Heart right ventricle (tissue), 16 donors: ENCODE data around the gene CCL19. TPM values are rescaled to one million over a fixed set of nuclear protein-coding genes. Genes with fewer than 3 reads are reported as not detected.
A peak's percentile ranks its signal among the peaks of the same experiment; 100 is the strongest.

Experiments
- ATAC-seq, 8 donors: fragments of 200-7000 bp; cut with Tn5 transposase; one replicate each; pipeline ENCODE4 v1.9.1; 2020; ENCODE audit warnings: mild to moderate bottlenecking in 8 of 8, moderate library complexity in 8 of 8, moderate number of reproducible peaks in 1 of 8
- DNase-seq, 2 donors: peaks; one replicate each; pipeline ENCODE4 v3.0.0-alpha.2; 2020
- H3K27ac ChIP-seq, 10 donors: fragments of 200-600 bp; sonication (generic) in 2 of 10; one replicate each; pipeline versions ENCODE4 v1.5.0 to v1.8.0; 2020 to 2022; ENCODE audit warnings: mild to moderate bottlenecking in 3 of 10
- H3K27me3 ChIP-seq, 7 donors: fragments of 200-600 bp; one replicate each; pipeline ENCODE4 v1.8.0; 2021 to 2022; ENCODE audit warnings: mild to moderate bottlenecking in 2 of 7
- H3K36me3 ChIP-seq, 9 donors: fragments of 200-600 bp; sonication (generic) in 1 of 9; one replicate each; pipeline versions ENCODE4 v1.5.0 to v1.8.0; 2020 to 2022; ENCODE audit warnings: mild to moderate bottlenecking in 2 of 9
- H3K4me1 ChIP-seq, 9 donors: fragments of 200-600 bp; sonication (generic) in 1 of 9; one replicate each; pipeline versions ENCODE4 v1.5.0 to v1.8.0; 2020 to 2022; ENCODE audit warnings: mild to moderate bottlenecking in 4 of 9
- H3K4me3 ChIP-seq, 10 donors: fragments of 200-600 bp; sonication (generic) in 2 of 10; one replicate each; pipeline versions ENCODE4 v1.5.0 to v1.8.0; 2020 to 2022; ENCODE audit warnings: mild to moderate bottlenecking in 7 of 10, moderate library complexity in 2 of 10
- H3K9me3 ChIP-seq, 11 donors: fragments of 200-600 bp in 10 of 11; sonication (generic) in 2 of 11; one replicate each; pipeline versions ENCODE4 v1.5.0 to v1.8.0; 2013 to 2022; ENCODE audit warnings: mild to moderate bottlenecking in 2 of 11, control low read depth in 1 of 11, moderate library complexity in 1 of 11
- CTCF ChIP-seq, 9 donors: fragments of 200-600 bp; sonication (generic) in 2 of 9; IDR thresholded peaks; one replicate each; pipeline versions ENCODE4 v1.5.0 to v1.8.0; 2021 to 2022; ENCODE audit warnings: antibody characterized with exemption in 9 of 9, mild to moderate bottlenecking in 5 of 9, moderate library complexity in 1 of 9
- WGBS, 2 donors: extraction: QIAGEN DNeasy Blood & Tissue Kit; methylation state at CpG; one replicate each; pipeline ENCODE4 v1.1.7; 2013; ENCODE audit warnings: inconsistent platforms in 1 of 2; 5-methylcytosine and 5-hydroxymethylcytosine counted together
- intact Hi-C, 10 donors: fragments of 100-400 bp; cut with DNase I; formaldehyde crosslinking; loops; one replicate each; pipeline versions ENCODE4 v1.11.1 to v1.14.2; 2022
- polyA plus RNA-seq, 2 donors: library from polyadenylated mRNA; stranded (reverse); fragments of 200-250 nt; gene quantifications; one replicate each; pipeline ENCODE4 v1.2.3, GENCODE V29; 2013
- total RNA-seq, 10 donors: library from RNA; stranded (reverse); fragmentation: NEBNext Ultra II Directional in 3 of 10; extraction: Animal tissue kit (Norgen Biotek cat#: 25700) in 3 of 10; gene quantifications; one replicate each; pipeline versions ENCODE4 v1.2.1 to v1.2.4, GENCODE V29; 2021 to 2023
- donor health status: Arrhythmogenic right ventricular cardiomyopathy.
- donor health status: ischemic (EF 13 %, LVEDD 7.1; RV severe dilation, severe dysfunction).
- donor health status: healthy with polysubstance abuse.
- donor health status: DM: no; HTN: yes; CAD: no.
- donor health status: DM: no; HTN: no; CAD: no.
- donor health status: ischemic (EF 25% LVEDD 6.9; RV normal size, moderate dysfunction).
- donor health status: ischemic (EF 25% LVEDD 5.7; RV mildly dilated, moderate dysfunction).
- donor health status: healthy.
- donor health status: DM: yes; HTN: yes; CAD: no.
- donor health status: Ischemic cardiomyopathy.
- donor health status: ischemic (EF 35%, LVEDD 5.7; RV mildly dilated, moderate dysfunction).
- donor health status: nonischemic (EF 11% LVEDD 7.7; RV severe dilation, severe dysfunction).
- donor health status: DM: yes; HTN: yes; CAD: no.
- donor health status: PGD.
- donor health status: ischemic (EF 29% LVEDD 5.4; RV normal size, mild dysfunction).
- donor health status: nonischemic (EF 23%, LVEDD 6.1; RV moderate dilation, normal function).

Gene CCL19
- total and polyA plus RNA-seq, 12 donors: 0.47 to 19.9 (median 1.1) TPM; not detected in 5

- no peaks in the 10 kb centered on the region for H3K36me3 ChIP-seq
- TF ChIP-seq CTCF (IDR thresholded peaks at IDR 0.05): peak; percentile 94 to 99 (median 99)
- H3K27me3 ChIP-seq: peaks cover 0 to 8% (median 0%) of the 10 kb centered on the region in 7 donors
- H3K9me3 ChIP-seq: no peaks in the 10 kb centered on the region
- peaks cover 0 to 17% (median 5%) of the 10 kb centered on the region in 9 donors for H3K4me1 ChIP-seq
- intact Hi-C loops: loop anchor here in 5 of 10 donors (2.0 to 10.0 kb wide), 6 partner anchors 35 to 283 kb away; partner anchors contain the start of genes CCL27 (in 3 of the 5), RPP25L (in 2 of the 5) and DNAJB5 (in 1 of the 5)
- WGBS, 2 donors: 2 to 6% methylated on average over 30 of the region's 30 CpGs
- H3K27ac ChIP-seq: peak overlapping the region; percentile 5 to 85 (median 76)
- H3K4me3 ChIP-seq: peak overlapping the region; percentile 30 to 94 (median 68)
- ATAC-seq: peak; percentile 89 to 96 (median 92)
- DNase-seq: peak; percentile 87 to 88
Observed at GRCh38 chr9:34701769-34702736, 11.0 kb upstream of the CCL19 start.

GRCh38 chr9:34701023-34701768 lies 10.1 kb upstream of the CCL19 start:
- ATAC-seq: peak; percentile 91 to 96 (median 93)
- H3K36me3 ChIP-seq: no peaks in the 10 kb centered on the region
- no peaks in the 10 kb centered on the region for H3K9me3 ChIP-seq
- H3K4me1 ChIP-seq: peaks cover 0 to 17% (median 5%) of the 10 kb centered on the region in 9 donors
- 6 to 7% methylated on average over 48 to 52 of the region's 52 CpGs for WGBS, 2 donors
- TF ChIP-seq CTCF (IDR thresholded peaks at IDR 0.05): peak; percentile 85 to 98 (median 95)
- intact Hi-C loops: loop anchor here in 5 of 10 donors (5.0 to 10.0 kb wide), 5 partner anchors 39 to 284 kb away; partner anchors contain the start of genes CCL27 (in 3 of the 5), RPP25L (in 2 of the 5) and DNAJB5 (in 1 of the 5)
- H3K27me3 ChIP-seq: peaks cover 0 to 8% (median 0%) of the 10 kb centered on the region in 7 donors
- H3K27ac ChIP-seq: peak overlapping the region; percentile 5 to 85 (median 76)
- peak overlapping the region; percentile 30 to 94 (median 68) for H3K4me3 ChIP-seq
- peak; percentile 76 to 79 for DNase-seq

- no peak for TF ChIP-seq CTCF (IDR thresholded peaks at IDR 0.05)
- no peaks in the 10 kb centered on the region for H3K27me3 ChIP-seq
- H3K4me1 ChIP-seq: peaks cover 0 to 16% (median 0%) of the 10 kb centered on the region in 9 donors
- H3K9me3 ChIP-seq: no peaks in the 10 kb centered on the region
- no peak for DNase-seq
- intact Hi-C loops: no loop called here
- no peak overlapping the region for H3K4me3 ChIP-seq
- no peaks in the 10 kb centered on the region for H3K36me3 ChIP-seq
- H3K27ac ChIP-seq: no peak overlapping the region
- ATAC-seq: no peak
Observed at GRCh38 chr9:34694811-34695210, 3.7 kb upstream of the CCL19 start.

GRCh38 chr9:34693560-34693959 lies 2.5 kb upstream of the CCL19 start:
- no peak overlapping the region for H3K4me3 ChIP-seq
- no peak for TF ChIP-seq CTCF (IDR thresholded peaks at IDR 0.05)
- intact Hi-C loops: no loop called here
- H3K9me3 ChIP-seq: no peaks in the 10 kb centered on the region
- no peak overlapping the region for H3K27ac ChIP-seq
- no peaks in the 10 kb centered on the region for H3K27me3 ChIP-seq
- peaks cover 0 to 16% (median 0%) of the 10 kb centered on the region in 9 donors for H3K4me1 ChIP-seq
- no peak for ATAC-seq
- no peaks in the 10 kb centered on the region for H3K36me3 ChIP-seq
- WGBS, 2 donors: 75 to 84% methylated on average over 2 of the region's 2 CpGs
- DNase-seq: no peak
